Measurements from ENCODE around the gene RHOBTB1.
"Not testable (repeated sequence)": the region's sequence is repeated elsewhere in the genome, so short reads cannot be mapped to it uniquely, and the experiment has no call there.

The RHOBTB1 gene, protein sequence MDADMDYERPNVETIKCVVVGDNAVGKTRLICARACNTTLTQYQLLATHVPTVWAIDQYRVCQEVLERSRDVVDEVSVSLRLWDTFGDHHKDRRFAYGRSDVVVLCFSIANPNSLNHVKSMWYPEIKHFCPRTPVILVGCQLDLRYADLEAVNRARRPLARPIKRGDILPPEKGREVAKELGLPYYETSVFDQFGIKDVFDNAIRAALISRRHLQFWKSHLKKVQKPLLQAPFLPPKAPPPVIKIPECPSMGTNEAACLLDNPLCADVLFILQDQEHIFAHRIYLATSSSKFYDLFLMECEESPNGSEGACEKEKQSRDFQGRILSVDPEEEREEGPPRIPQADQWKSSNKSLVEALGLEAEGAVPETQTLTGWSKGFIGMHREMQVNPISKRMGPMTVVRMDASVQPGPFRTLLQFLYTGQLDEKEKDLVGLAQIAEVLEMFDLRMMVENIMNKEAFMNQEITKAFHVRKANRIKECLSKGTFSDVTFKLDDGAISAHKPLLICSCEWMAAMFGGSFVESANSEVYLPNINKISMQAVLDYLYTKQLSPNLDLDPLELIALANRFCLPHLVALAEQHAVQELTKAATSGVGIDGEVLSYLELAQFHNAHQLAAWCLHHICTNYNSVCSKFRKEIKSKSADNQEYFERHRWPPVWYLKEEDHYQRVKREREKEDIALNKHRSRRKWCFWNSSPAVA

GRCh38 chr10:60944058-60944909 lies at the start of gene RHOBTB1:
Gene RHOBTB1, minus strand, starts transcription at chr10:60944185. Its CDS starts 32,643 bp downstream, at chr10:60911542.
- DNase-seq (ENCODE audit: low read depth): peak; percentile 75

- no peak for DNase-seq (ENCODE audit: low read depth)
These were observed 48.7 kb upstream of the RHOBTB1 start for GRCh38 chr10:60992636-60993035.

GRCh38 chr10:60990663-60991062 lies 46.7 kb upstream of the RHOBTB1 start:
- no peak for DNase-seq (ENCODE audit: low read depth)

- DNase-seq (ENCODE audit: low read depth): no peak
These were observed 45.5 kb upstream of the RHOBTB1 start for GRCh38 chr10:60989400-60989876.

GRCh38 chr10:60986791-60987190 lies 42.8 kb upstream of the RHOBTB1 start:
- DNase-seq (ENCODE audit: low read depth): no peak

GRCh38 chr10:60985951-60986350 lies 42.0 kb upstream of the RHOBTB1 start:
- no peak for DNase-seq (ENCODE audit: low read depth)

GRCh38 chr10:60980997-60981396 lies 37.0 kb upstream of the RHOBTB1 start:
- DNase-seq (ENCODE audit: low read depth): no peak

- DNase-seq (ENCODE audit: low read depth): no peak
These were observed 35.7 kb upstream of the RHOBTB1 start for GRCh38 chr10:60979667-60980104.

DNA sequence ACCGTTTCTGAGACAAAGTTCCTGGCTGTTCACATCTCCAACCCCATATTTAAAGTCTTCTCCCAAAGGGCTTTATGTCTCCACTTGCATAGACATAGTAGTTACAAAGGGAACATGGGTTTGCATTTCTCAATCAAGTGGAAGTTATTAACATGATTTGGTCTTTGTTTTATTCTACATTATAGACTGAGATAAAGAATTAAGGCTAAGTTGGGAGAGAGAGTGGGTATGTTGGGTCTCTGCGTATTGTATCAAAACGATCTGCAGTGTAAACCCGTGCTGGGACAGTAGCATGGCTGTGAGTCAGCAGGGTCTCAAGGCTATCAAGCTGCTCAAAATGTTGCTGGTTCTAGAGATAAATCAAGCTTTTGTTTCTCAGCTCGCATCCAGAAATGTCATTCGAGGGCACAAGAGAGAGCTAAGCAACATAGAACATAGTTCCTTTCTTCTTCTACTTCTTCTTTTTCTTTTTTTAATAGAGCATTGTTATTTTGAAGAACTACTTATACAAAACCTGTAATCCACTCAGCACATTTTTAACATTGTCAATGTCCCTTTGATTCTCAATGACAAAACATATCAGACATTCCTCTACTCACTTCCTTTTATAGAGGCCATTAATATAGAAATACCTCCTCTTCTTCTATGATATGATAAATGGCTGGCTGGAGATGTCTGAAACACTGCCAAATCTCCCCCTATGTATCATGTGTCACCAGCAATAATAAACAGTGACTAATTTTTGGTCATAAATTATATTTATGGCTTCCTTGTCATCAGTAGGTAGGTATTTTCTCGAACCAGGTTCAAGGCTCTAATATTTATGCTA lies 34.5 kb upstream of the RHOBTB1 start:
- DNase-seq (ENCODE audit: low read depth): peak; percentile 85

GRCh38 chr10:60977161-60978122 lies 33.5 kb upstream of the RHOBTB1 start:
- DNase-seq (ENCODE audit: low read depth): no peak

DNA sequence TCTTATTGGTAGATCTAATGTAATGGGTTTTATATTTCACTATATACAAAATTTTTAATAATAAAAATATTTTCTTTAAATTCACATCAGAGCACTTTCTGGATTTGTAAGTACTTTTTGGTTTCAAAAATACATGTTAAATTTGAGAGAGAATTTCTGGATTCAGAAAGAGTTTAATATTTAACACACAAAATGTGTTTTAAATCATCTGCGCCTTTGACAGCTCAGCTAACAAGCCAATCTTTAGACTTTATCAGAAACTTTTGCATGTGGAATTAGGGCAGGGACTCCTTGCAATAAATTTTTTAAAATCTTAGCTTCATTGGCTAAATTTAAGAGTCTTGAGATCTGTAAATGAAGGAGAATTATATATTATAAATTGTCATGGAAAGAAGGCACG lies 32.7 kb upstream of the RHOBTB1 start:
- no peak for DNase-seq (ENCODE audit: low read depth)

DNA sequence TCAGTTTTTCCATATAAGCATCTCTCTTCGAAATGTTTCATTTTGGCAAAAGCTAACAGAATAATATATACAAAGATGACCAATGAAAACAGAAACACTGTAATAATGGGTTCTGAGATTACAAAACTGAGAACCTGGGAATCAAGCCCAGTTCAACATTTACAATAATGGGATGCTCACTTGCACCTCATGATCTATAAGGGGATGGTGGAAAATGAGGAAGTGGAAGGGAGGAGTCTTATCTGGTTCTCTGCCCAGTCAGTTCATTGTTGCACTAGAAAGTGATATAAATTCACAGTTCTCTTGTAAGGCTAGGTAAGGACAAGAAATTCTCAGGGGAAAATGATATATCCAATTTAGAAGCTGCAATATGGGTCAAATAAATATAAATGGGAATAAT lies 31.7 kb upstream of the RHOBTB1 start:
- no peak for DNase-seq (ENCODE audit: low read depth)

- DNase-seq (ENCODE audit: low read depth): peak; percentile 74
These were observed 30.6 kb upstream of the RHOBTB1 start for GRCh38 chr10:60974463-60975149.

- no peak for DNase-seq (ENCODE audit: low read depth)
These were observed 29.1 kb upstream of the RHOBTB1 start for GRCh38 chr10:60973086-60973485.

GRCh38 chr10:60972181-60972580 lies 28.2 kb upstream of the RHOBTB1 start:
- not testable (repeated sequence) for DNase-seq (ENCODE audit: low read depth)

- no peak for DNase-seq (ENCODE audit: low read depth)
These were observed 26.5 kb upstream of the RHOBTB1 start for GRCh38 chr10:60970526-60970925.

DNA sequence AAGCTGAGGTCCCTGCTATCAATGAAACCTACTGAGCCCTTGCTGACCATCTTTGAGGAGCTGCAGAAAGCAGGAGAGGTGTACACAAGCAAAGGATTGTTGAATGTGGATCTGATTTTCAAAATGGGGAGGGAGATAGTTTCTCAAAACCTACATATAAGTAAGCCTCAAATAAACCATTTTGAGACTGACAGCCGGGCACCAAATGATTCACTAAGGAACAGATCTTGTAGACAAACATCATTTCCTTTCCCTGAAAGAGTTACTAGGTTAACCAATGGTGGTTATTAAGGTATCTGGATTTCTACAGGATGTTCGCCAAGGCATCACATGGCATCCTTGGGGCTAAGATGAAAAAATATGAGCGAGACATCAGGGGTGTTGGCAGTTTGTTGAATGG lies 24.5 kb upstream of the RHOBTB1 start:
- DNase-seq (ENCODE audit: low read depth): no peak

- no peak for DNase-seq (ENCODE audit: low read depth)
These were observed 24.0 kb upstream of the RHOBTB1 start for GRCh38 chr10:60967854-60968484.

GRCh38 chr10:60967260-60967659 lies 23.3 kb upstream of the RHOBTB1 start:
- DNase-seq (ENCODE audit: low read depth): no peak
